ENCODE results near the gene DNAJC17. TPM values are rescaled to one million over a fixed set of nuclear protein-coding genes. Genes with fewer than 3 reads are reported as not detected.
A peak's percentile ranks its signal among the peaks of the same experiment; 100 is the strongest.

Gene DNAJC17
- total RNA-seq, 6 experiments from 2014 or later = 25.9 to 39.9 (median 29.6) TPM

DNA sequence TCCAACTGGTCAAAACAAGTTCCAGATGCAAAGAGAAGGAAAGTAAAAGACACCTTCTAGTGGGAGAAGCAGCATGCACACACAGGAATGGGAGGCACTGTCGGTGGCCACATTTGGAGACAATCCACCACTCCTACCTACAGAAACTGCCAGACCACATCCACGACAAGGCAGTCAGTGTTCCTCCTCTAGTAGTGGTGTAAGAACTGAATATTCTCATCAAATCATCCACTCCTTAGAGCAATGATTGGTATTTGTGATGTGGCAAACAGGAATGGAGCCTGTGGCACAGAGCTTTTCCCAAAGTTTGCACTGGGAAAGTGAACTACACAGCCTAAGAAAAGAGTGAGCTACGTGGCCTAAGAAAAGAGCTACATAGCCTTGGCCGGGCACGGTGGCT lies 31.5 kb upstream of the DNAJC17 start:
- H3K9me3 Mint-ChIP-seq = no peaks in the 10 kb centered on the region
- H3K4me3 Mint-ChIP-seq = no peak overlapping the region
- H3K4me1 Mint-ChIP-seq (ENCODE audit: low read depth) = peaks cover 22% of the 10 kb centered on the region
- TF ChIP-seq, protein P1, sequence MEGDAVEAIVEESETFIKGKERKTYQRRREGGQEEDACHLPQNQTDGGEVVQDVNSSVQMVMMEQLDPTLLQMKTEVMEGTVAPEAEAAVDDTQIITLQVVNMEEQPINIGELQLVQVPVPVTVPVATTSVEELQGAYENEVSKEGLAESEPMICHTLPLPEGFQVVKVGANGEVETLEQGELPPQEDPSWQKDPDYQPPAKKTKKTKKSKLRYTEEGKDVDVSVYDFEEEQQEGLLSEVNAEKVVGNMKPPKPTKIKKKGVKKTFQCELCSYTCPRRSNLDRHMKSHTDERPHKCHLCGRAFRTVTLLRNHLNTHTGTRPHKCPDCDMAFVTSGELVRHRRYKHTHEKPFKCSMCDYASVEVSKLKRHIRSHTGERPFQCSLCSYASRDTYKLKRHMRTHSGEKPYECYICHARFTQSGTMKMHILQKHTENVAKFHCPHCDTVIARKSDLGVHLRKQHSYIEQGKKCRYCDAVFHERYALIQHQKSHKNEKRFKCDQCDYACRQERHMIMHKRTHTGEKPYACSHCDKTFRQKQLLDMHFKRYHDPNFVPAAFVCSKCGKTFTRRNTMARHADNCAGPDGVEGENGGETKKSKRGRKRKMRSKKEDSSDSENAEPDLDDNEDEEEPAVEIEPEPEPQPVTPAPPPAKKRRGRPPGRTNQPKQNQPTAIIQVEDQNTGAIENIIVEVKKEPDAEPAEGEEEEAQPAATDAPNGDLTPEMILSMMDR (IDR thresholded peaks at IDR 0.05) = no peak
- H3K27ac Mint-ChIP-seq = peak overlapping the region; percentile 29; the same call in 1 of the 2 replicates
- H3K27me3 Mint-ChIP-seq (ENCODE audit: insufficient read depth) = peaks cover 8% of the 10 kb centered on the region
- DNase-seq = peak; percentile 21
- H3K36me3 Mint-ChIP-seq (ENCODE audit: low read depth) = no peaks in the 10 kb centered on the region

DNA sequence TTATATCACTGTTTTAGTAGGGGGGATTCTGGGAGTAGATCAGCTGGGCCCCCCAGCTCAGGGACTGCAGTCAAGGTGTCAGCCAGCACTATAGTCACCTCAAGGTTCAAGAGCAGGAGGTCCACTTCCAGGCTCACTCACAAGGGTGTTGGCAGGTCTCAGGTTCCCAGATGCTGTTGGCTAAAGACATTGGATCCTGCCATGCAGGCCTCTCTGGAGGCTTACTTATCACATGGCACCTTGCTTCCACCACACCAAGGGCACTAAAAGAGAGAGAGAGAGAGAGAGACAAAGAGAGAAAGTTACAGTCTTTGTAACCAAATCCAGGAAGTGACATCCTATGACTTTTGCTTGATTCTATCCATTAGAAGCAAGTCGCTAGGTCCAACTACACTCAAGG lies 28.7 kb upstream of the DNAJC17 start:
- Mint-ChIP-seq H3K9me3 (no peaks in the 10 kb centered on the region), H3K4me3 (no peak overlapping the region), H3K27me3 (ENCODE audit: insufficient read depth) (peaks cover 2% of the 10 kb centered on the region; the same call in 1 of the 2 replicates), H3K4me1 (ENCODE audit: low read depth) (peaks cover 16% of the 10 kb centered on the region), H3K27ac (no peak overlapping the region), H3K36me3 (ENCODE audit: low read depth) (no peaks in the 10 kb centered on the region)
- no peak for DNase-seq
- TF ChIP-seq, protein P1 (IDR thresholded peaks at IDR 0.05) = no peak

- Mint-ChIP-seq H3K27ac (no peak overlapping the region), H3K4me3 (no peak overlapping the region), H3K9me3 (no peaks in the 10 kb centered on the region), H3K27me3 (ENCODE audit: insufficient read depth) (peaks cover 5% of the 10 kb centered on the region), H3K36me3 (ENCODE audit: low read depth) (no peaks in the 10 kb centered on the region), H3K4me1 (ENCODE audit: low read depth) (peaks cover 7% of the 10 kb centered on the region)
- no peak for DNase-seq
- TF ChIP-seq, protein P1 (IDR thresholded peaks at IDR 0.05) = no peak
Observed at GRCh38 chr15:40832903-40833302, 25.6 kb upstream of the DNAJC17 start.

DNA sequence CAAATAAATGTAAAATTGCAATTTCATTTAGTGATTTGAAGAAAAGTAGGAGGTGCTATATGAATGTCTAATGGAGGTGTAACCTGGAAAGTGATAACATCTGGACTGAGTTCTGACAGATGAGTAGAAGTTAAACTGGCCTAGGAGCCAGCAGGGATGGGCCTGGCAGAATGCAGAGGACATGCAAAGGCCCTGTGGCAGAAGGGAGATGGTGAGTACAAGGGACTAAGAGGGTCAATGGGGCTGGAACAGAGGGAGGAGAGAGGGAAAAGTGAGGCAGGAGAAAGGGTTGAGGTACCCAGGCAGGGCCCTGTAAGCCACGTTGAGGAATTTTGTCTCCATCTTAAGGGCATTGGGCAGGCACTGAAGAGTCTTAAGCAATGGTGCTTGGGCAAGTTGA lies 24.6 kb upstream of the DNAJC17 start:
- H3K4me3 Mint-ChIP-seq = no peak overlapping the region
- no peaks in the 10 kb centered on the region for H3K36me3 Mint-ChIP-seq (ENCODE audit: low read depth)
- TF ChIP-seq, protein P1 (IDR thresholded peaks at IDR 0.05) = no peak
- no peak overlapping the region for H3K27ac Mint-ChIP-seq
- H3K4me1 Mint-ChIP-seq (ENCODE audit: low read depth) = peaks cover 7% of the 10 kb centered on the region
- no peak for DNase-seq
- H3K27me3 Mint-ChIP-seq (ENCODE audit: insufficient read depth) = peaks cover 5% of the 10 kb centered on the region
- no peaks in the 10 kb centered on the region for H3K9me3 Mint-ChIP-seq

DNA sequence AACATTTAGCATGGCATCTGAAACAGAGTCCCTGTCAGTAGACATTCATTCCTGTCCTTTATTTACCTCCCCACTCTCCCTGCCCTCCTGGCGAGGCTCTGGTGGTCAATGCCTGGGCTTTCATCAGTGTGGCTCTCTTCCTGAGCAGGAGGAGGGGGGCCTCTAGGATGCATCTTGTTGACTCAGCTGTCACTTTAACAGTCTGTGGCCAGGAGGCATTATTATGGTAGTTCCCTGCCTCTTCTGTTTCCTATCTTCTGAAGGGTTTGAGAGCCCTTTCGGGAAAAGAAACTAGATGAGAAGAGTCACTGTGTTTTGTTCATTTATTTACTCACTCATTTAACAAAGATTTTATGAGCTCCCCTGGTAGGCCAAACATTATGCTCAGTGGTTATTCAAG lies 23.6 kb upstream of the DNAJC17 start:
- H3K27ac Mint-ChIP-seq = no peak overlapping the region
- no peaks in the 10 kb centered on the region for H3K36me3 Mint-ChIP-seq (ENCODE audit: low read depth)
- H3K4me1 Mint-ChIP-seq (ENCODE audit: low read depth) = peaks cover 15% of the 10 kb centered on the region
- no peak for DNase-seq
- peaks cover 5% of the 10 kb centered on the region for H3K27me3 Mint-ChIP-seq (ENCODE audit: insufficient read depth)
- TF ChIP-seq, protein P1 (IDR thresholded peaks at IDR 0.05) = no peak
- no peak overlapping the region for H3K4me3 Mint-ChIP-seq
- no peaks in the 10 kb centered on the region for H3K9me3 Mint-ChIP-seq

DNA sequence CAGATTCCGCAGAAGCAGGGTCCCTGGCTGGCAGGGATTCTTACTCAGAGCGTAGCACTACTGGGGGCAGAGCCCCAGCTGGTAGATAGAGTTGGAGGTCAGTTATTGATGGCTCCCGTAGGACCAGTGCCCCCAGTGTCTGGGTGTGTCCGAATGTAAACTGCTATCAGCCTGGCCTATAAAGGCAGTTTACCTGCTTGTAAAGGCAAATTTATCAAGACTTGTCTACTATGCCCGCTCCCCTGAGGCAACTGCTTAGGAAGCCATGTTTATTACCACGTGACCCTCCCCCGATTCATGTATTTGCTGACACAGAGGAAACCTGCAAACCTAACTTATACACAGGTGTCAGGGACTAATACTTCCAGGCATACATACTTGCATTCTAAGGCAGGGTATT lies 21.8 kb upstream of the DNAJC17 start:
- TF ChIP-seq, protein P1 (IDR thresholded peaks at IDR 0.05) = no peak
- H3K4me1 Mint-ChIP-seq (ENCODE audit: low read depth) = peaks cover 19% of the 10 kb centered on the region
- peaks cover 7% of the 10 kb centered on the region for H3K27me3 Mint-ChIP-seq (ENCODE audit: insufficient read depth)
- H3K27ac Mint-ChIP-seq = no peak overlapping the region
- no peak for DNase-seq
- no peaks in the 10 kb centered on the region for H3K36me3 Mint-ChIP-seq (ENCODE audit: low read depth)
- no peaks in the 10 kb centered on the region for H3K9me3 Mint-ChIP-seq
- H3K4me3 Mint-ChIP-seq = no peak overlapping the region
